ENCODE data around the gene PLK1.
A peak's percentile ranks its signal among the peaks of the same experiment; 100 is the strongest.
"Not testable (repeated sequence)": the region's sequence is repeated elsewhere in the genome, so short reads cannot be mapped to it uniquely, and the experiment has no call there.

PLK1 gene

GRCh38 chr16:23678430-23679273 lies at the start of gene PLK1:
TSS of gene PLK1 (plus strand) at chr16:23678889. CDS start at chr16:23678933, 44 bp downstream.
- peak; percentile 74 for DNase-seq

GRCh38 chr16:23629516-23629915 lies 49.2 kb upstream of the PLK1 start:
- no peak for DNase-seq

- DNase-seq: not testable (repeated sequence)
Measured at GRCh38 chr16:23631874-23632273, 46.8 kb upstream of the PLK1 start.

GRCh38 chr16:23634461-23635036 lies 44.1 kb upstream of the PLK1 start:
- no peak for DNase-seq

GRCh38 chr16:23635958-23636357 lies 42.7 kb upstream of the PLK1 start:
- no peak for DNase-seq

- no peak for DNase-seq
Measured at GRCh38 chr16:23640615-23640930, 38.1 kb upstream of the PLK1 start.

- DNase-seq: peak; percentile 96
Measured at GRCh38 chr16:23640931-23641765, 37.5 kb upstream of the PLK1 start, which contains the start of the genes DCTN5 and PALB2. TSS of gene DCTN5 (plus strand) at chr16:23641466. CDS start at chr16:23641543, 77 bp downstream. TSS of gene PALB2 (minus strand) at chr16:23641310. CDS start at chr16:23641157, 153 bp downstream.

GRCh38 chr16:23642246-23642774 lies 36.4 kb upstream of the PLK1 start:
- DNase-seq: no peak

- no peak for DNase-seq
Measured at GRCh38 chr16:23650674-23651416, 27.8 kb upstream of the PLK1 start.

- DNase-seq: no peak
Measured at GRCh38 chr16:23651943-23652468, 26.7 kb upstream of the PLK1 start.

GRCh38 chr16:23663918-23664317 lies 14.8 kb upstream of the PLK1 start:
- no peak for DNase-seq

GRCh38 chr16:23666571-23667354 lies 11.9 kb upstream of the PLK1 start:
- no peak for DNase-seq

- no peak for DNase-seq
Measured at GRCh38 chr16:23667355-23667659, 11.4 kb upstream of the PLK1 start.

GRCh38 chr16:23668225-23668624 lies 10.5 kb upstream of the PLK1 start:
- DNase-seq: no peak

GRCh38 chr16:23668873-23669272 lies 9.8 kb upstream of the PLK1 start:
- no peak for DNase-seq

- no peak for DNase-seq
Measured at GRCh38 chr16:23670137-23670776, 8.4 kb upstream of the PLK1 start.

GRCh38 chr16:23673971-23674614 lies 4.6 kb upstream of the PLK1 start:
- DNase-seq: no peak

- DNase-seq: no peak
Measured at GRCh38 chr16:23676924-23677480, 1.7 kb upstream of the PLK1 start.

GRCh38 chr16:23679274-23679985 lies 741 bp downstream of the PLK1 start:
- DNase-seq: no peak

- no peak for DNase-seq
Measured at GRCh38 chr16:23679986-23680336, 1.3 kb downstream of the PLK1 start.
